Measurements from ENCODE around the gene CCDC57. TPM values are rescaled to one million over a fixed set of nuclear protein-coding genes. Genes with fewer than 3 reads are reported as not detected.
A peak's percentile ranks its signal among the peaks of the same experiment; 100 is the strongest.

Gene CCDC57
- total RNA-seq, 1 experiment from 2014 or later, result 31.0 TPM

DNA sequence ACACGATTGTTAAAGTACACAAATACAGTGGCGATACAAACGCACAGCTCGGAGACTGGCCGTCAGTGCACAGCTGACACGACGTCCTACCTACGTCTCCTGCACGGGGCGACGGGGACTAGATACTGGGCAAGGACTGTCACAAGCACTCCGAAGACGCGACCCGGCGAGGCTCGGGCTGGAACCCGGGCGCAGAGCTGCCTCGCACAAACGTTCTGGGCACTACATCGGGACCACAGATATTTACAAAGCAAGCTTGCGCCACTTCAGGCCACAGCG, 30.0 kb upstream of the CCDC57 start:
- TF ChIP-seq, protein P1, sequence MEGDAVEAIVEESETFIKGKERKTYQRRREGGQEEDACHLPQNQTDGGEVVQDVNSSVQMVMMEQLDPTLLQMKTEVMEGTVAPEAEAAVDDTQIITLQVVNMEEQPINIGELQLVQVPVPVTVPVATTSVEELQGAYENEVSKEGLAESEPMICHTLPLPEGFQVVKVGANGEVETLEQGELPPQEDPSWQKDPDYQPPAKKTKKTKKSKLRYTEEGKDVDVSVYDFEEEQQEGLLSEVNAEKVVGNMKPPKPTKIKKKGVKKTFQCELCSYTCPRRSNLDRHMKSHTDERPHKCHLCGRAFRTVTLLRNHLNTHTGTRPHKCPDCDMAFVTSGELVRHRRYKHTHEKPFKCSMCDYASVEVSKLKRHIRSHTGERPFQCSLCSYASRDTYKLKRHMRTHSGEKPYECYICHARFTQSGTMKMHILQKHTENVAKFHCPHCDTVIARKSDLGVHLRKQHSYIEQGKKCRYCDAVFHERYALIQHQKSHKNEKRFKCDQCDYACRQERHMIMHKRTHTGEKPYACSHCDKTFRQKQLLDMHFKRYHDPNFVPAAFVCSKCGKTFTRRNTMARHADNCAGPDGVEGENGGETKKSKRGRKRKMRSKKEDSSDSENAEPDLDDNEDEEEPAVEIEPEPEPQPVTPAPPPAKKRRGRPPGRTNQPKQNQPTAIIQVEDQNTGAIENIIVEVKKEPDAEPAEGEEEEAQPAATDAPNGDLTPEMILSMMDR (IDR thresholded peaks at IDR 0.05; ENCODE audit: insufficient read depth in 1 of 2, low read depth in 1 of 2, low read length in 1 of 2, severe bottlenecking in 1 of 2, unreplicated experiment in 1 of 2), result no peak
- H3K27me3 Mint-ChIP-seq (ENCODE audit: insufficient read depth, unreplicated experiment), result no peaks in the 10 kb centered on the region
- H3K36me3 Mint-ChIP-seq (ENCODE audit: insufficient read depth, unreplicated experiment), result peaks cover 87% of the 10 kb centered on the region
- no TSS peak for BruUV-seq (replicated peaks)
- H3K4me3 Mint-ChIP-seq (ENCODE audit: unreplicated experiment), result no peak overlapping the region
- H3K4me1 Mint-ChIP-seq (ENCODE audit: low read depth, unreplicated experiment), result peaks cover 13% of the 10 kb centered on the region
- H3K4me1 ChIP-seq, result no peaks in the 10 kb centered on the region
- H3K27ac Mint-ChIP-seq (ENCODE audit: unreplicated experiment), result peak overlapping the region; percentile 12
- peaks cover 12% of the 10 kb centered on the region for H3K36me3 ChIP-seq (ENCODE audit: control insufficient read depth, insufficient read depth, low read length)
- no peak for DNase-seq
- H3K9me3 Mint-ChIP-seq (ENCODE audit: unreplicated experiment), result no peaks in the 10 kb centered on the region
- ChIA-PET CTCF (no interaction called here), POLR2A (no interaction called here)
- intact Hi-C loops (cut with micrococcal nuclease; ENCODE audit: unreplicated experiment), result no loop called here
- H3K27me3 ChIP-seq (replicated peaks; ENCODE audit: control insufficient read depth, insufficient read depth, low read length), result no peaks in the 10 kb centered on the region
- H3K9me3 ChIP-seq, result no peaks in the 10 kb centered on the region
- H3K4me3 ChIP-seq (ENCODE audit: low read depth, low read length), result no peak overlapping the region

DNA sequence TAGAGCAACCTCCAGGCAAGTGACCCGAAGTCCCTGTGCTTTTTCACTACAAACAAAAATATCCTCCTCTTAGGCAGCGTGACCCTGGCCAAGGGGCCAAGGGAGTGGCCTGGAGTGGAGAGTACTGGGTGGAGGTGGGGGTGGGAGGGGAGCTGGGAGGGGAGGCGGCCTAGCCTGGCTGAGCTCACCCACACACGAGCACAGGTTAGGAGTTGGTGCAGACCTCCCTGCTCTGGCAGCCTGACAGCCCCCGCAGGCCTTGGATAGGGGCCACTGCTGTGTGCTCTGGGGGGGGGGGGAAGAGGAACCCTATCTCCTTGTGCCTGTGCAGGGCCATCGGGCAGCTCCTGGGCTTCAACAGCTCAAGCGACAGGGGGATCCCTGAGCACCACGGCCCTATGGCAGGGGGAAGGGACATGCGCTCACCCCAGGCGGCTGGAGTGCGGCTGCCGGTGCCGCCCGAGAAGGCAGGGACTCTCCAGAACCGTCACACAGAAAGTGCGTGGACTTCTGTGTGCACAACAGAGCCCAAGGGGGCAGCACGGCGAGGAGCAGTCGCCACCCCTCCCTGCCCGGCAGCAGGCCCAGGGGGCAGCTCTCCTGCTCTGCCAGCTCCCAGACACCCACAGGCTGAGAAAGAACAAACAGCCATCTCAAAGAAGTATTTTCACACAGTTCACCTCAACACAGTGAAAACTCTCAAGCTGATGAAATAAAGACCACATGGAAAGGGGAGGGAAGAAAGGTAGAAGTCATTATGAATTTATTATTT, 29.5 kb upstream of the CCDC57 start:
- H3K4me1 ChIP-seq, result no peaks in the 10 kb centered on the region
- no peaks in the 10 kb centered on the region for H3K27me3 Mint-ChIP-seq (ENCODE audit: insufficient read depth, unreplicated experiment)
- DNase-seq, result no peak
- peaks cover 87% of the 10 kb centered on the region for H3K36me3 Mint-ChIP-seq (ENCODE audit: insufficient read depth, unreplicated experiment)
- TF ChIP-seq, protein P1 (IDR thresholded peaks at IDR 0.05; ENCODE audit: insufficient read depth in 1 of 2, low read depth in 1 of 2, low read length in 1 of 2, severe bottlenecking in 1 of 2, unreplicated experiment in 1 of 2), result no peak
- H3K4me3 Mint-ChIP-seq (ENCODE audit: unreplicated experiment), result no peak overlapping the region
- no peaks in the 10 kb centered on the region for H3K27me3 ChIP-seq (replicated peaks; ENCODE audit: control insufficient read depth, insufficient read depth, low read length)
- peak overlapping the region; percentile 12 for H3K27ac Mint-ChIP-seq (ENCODE audit: unreplicated experiment)
- H3K4me1 Mint-ChIP-seq (ENCODE audit: low read depth, unreplicated experiment), result peaks cover 13% of the 10 kb centered on the region
- ChIA-PET CTCF (interaction anchor here (1.0 kb wide), 1 partner anchor 50 kb away, joined by 3 read pairs; no protein-coding TSS in a partner anchor), POLR2A (no interaction called here)
- no TSS peak for BruUV-seq (replicated peaks)
- H3K4me3 ChIP-seq (ENCODE audit: low read depth, low read length), result no peak overlapping the region
- intact Hi-C loops (cut with micrococcal nuclease; ENCODE audit: unreplicated experiment), result no loop called here
- peaks cover 11% of the 10 kb centered on the region for H3K36me3 ChIP-seq (ENCODE audit: control insufficient read depth, insufficient read depth, low read length)
- H3K9me3 Mint-ChIP-seq (ENCODE audit: unreplicated experiment), result no peaks in the 10 kb centered on the region
- no peaks in the 10 kb centered on the region for H3K9me3 ChIP-seq

GRCh38 chr17:82241183-82241925, 28.7 kb upstream of the CCDC57 start:
- intact Hi-C loops (cut with micrococcal nuclease; ENCODE audit: unreplicated experiment), result no loop called here
- no TSS peak for BruUV-seq (replicated peaks)
- H3K36me3 Mint-ChIP-seq (ENCODE audit: insufficient read depth, unreplicated experiment), result peaks cover 79% of the 10 kb centered on the region
- Histone ChIP-seq H3K4me3 (ENCODE audit: low read depth, low read length) (no peak overlapping the region), H3K36me3 (ENCODE audit: control insufficient read depth, insufficient read depth, low read length) (peaks cover 11% of the 10 kb centered on the region), H3K27me3 (replicated peaks; ENCODE audit: control insufficient read depth, insufficient read depth, low read length) (no peaks in the 10 kb centered on the region), H3K4me1 (peaks cover 4% of the 10 kb centered on the region; the same call in 1 of the 2 replicates), H3K9me3 (no peaks in the 10 kb centered on the region)
- no peaks in the 10 kb centered on the region for H3K27me3 Mint-ChIP-seq (ENCODE audit: insufficient read depth, unreplicated experiment)
- H3K4me3 Mint-ChIP-seq (ENCODE audit: unreplicated experiment), result no peak overlapping the region
- TF ChIP-seq, protein P1 (IDR thresholded peaks at IDR 0.05; ENCODE audit: insufficient read depth in 1 of 2, low read depth in 1 of 2, low read length in 1 of 2, severe bottlenecking in 1 of 2, unreplicated experiment in 1 of 2), result no peak
- H3K9me3 Mint-ChIP-seq (ENCODE audit: unreplicated experiment), result no peaks in the 10 kb centered on the region
- no peak overlapping the region for H3K27ac Mint-ChIP-seq (ENCODE audit: unreplicated experiment)
- peaks cover 13% of the 10 kb centered on the region for H3K4me1 Mint-ChIP-seq (ENCODE audit: low read depth, unreplicated experiment)
- ChIA-PET CTCF (interaction anchor here (1.0 kb wide), 1 partner anchor 51 kb away, joined by 3 read pairs; no protein-coding TSS in a partner anchor), POLR2A (no interaction called here)
- DNase-seq, result no peak
